NK-92 (cell line): ENCODE results near the gene SHPK.

Experiments
- DNase-seq: peaks from one replicate; lab custom pipeline; 2025; ENCODE audit not compliant: unreplicated experiment; lab: John Stamatoyannopoulos, UW

The SHPK gene

DNA sequence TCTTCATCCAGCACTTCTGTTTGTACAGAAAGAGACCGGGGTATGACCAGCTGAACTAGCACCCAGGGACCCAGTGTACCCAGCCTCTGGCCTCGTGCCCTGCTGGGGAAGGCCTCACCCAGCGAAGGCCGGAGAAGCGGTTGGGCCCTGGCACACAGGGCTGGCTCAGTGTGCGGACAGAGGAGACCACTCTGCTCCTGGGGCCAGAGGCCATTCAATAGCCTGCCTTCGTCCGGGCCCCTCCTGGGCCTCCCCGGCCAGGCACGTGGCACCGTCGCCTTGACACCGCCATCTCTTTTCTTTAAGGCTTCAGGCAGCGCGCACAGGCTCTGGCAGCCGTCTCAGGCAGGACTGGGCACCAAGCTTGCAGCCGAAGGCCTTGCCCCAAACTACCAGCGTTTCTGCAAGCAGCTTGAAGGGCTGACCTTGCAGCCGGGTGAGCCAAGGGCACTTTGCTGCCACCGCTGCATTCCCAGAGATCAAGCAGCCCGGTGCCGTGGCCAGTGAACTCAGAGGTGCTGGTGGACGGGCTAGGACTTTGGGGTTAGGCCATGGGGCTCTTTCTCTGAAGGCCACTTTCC is 24.4 kb upstream of the SHPK start:
- no peak for DNase-seq

- no peak for DNase-seq
These were observed 23.6 kb upstream of the SHPK start for GRCh38 chr17:3659541-3660111.

DNA sequence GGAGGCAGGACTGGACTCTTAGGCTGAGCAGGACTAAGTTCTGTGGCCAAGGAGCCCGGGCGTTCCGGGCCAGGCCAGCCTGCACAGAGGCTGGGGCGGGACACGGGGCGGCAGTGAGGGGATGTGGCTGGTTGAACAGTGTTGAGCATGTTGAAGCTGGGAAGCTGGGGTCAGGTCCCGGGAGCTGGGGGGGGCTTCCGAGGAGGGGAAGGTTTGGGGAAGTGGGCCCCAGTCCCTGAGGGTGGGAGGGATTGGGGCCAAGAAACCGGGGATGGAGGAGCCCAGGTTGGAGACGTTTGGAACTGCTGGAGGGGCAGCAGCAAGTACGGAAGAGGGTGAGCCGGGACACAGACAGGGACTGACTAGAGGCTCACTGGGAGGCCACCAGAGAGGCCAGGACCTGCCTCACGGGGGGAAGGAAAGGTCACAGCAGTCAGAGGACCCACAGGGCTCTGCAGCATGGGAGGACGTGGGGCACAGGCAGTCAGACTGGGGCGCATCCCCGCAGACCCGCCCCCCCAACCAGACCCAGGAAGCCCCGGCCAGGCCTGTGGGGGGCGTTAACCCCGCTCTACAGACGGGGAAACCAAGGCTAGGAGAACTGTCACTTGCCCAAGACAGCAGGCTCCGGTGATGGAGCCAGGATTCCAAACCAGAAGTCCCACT is 22.9 kb upstream of the SHPK start:
- no peak for DNase-seq

GRCh38 chr17:3657874-3658783 is 22.1 kb upstream of the SHPK start:
- no peak for DNase-seq

DNA sequence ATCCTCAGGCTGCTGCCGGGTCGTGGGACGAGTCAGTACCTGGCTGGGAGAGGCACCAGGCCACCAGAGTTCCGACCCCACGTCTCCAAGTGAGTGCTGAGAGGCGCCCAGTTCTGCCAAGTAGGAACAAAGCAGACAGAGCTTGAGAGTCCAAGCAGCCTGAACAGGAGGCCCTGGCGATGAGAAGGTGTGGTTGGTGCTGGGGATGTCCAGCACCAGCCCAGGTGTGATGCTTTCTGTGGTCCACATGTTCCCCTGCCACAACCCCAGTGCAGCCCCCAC is 21.5 kb upstream of the SHPK start:
- DNase-seq = no peak

- DNase-seq = no peak
These were observed 20.9 kb upstream of the SHPK start for GRCh38 chr17:3656755-3657587.

GRCh38 chr17:3656353-3656752 is 20.3 kb upstream of the SHPK start:
- DNase-seq = no peak

GRCh38 chr17:3655766-3656165 is 19.7 kb upstream of the SHPK start:
- no peak for DNase-seq

DNA sequence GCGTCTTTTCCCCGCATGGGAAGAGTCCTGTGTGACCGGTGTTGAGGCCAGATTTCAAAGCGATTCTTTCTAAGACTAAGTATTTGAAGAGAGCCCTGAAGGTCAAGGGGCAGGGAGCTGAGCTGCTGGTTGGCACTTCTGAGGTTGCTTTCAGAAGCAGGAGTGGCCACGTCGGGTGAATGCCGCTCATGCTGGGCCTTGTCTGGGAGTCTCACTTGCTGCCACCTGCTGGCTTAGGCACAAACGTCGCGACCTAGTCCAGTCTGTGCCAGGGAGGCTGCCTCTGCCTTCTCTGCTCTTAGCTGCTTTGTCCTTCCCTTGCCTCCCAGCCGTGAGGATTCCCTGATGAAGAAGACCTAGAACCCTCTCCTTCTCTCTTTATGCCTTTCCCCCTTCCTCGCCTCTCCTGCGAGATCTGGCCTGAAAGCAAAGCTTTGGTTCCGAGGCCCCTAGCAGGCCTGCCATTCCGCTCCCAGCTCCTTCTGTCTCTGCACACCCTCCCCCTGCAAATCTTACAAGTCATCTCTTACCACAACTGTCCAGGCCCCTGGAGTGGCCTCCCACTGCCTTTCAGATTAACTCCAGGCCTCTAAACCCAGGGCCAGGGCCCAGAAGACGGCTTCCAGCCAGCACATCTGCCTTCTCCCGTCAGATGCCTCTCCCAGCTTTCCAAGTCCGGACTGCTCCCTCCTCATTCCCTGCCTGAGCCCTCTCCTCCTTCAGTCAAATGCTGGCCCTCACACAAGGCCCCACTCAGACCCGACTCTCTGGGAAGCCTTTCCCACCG is 11.9 kb upstream of the SHPK start:
- DNase-seq = no peak

- DNase-seq = no peak
These were observed 11.2 kb upstream of the SHPK start for GRCh38 chr17:3647251-3647650.

DNA sequence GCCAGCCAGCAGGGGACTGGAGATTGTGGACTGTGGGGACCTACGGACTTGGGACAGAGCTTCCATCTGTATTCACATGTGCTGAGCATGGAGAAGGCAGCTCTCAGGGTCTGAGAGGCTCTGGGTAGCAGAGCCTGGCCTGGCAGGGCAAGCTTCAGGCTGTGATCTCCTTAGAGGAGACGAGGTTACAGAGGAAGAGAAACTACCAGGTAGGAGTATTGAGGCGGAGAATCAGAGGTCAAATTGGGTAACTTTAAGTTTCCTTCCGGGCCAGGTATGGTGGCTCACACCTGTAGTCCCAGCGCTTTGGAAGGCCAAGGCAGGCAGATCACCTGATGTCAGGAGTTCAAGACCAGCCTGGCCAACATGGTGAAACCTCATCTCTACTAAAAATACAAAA is 9.3 kb upstream of the SHPK start:
- DNase-seq = no peak

DNA sequence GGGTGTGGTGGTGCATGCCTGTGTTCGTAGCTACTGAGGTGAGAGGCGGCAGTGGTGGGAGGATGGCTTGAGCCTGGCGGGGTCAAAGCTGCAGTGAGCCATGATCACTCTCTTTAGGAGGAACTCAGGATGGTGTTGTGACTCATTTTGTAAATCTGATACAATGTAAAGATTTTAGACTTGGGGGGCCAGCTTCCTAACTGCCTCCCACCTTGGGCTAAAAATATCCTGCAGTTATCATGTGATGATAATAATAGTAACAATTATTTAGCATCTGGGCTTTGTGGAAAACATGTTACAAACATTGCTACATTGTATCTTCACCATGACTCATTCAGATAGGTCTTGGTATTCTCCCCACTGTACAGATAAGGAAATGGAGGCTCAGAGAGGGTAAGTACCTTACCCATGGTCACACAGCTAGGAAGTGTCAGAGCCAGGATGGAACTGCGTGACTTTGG is 7.9 kb upstream of the SHPK start:
- no peak for DNase-seq

DNA sequence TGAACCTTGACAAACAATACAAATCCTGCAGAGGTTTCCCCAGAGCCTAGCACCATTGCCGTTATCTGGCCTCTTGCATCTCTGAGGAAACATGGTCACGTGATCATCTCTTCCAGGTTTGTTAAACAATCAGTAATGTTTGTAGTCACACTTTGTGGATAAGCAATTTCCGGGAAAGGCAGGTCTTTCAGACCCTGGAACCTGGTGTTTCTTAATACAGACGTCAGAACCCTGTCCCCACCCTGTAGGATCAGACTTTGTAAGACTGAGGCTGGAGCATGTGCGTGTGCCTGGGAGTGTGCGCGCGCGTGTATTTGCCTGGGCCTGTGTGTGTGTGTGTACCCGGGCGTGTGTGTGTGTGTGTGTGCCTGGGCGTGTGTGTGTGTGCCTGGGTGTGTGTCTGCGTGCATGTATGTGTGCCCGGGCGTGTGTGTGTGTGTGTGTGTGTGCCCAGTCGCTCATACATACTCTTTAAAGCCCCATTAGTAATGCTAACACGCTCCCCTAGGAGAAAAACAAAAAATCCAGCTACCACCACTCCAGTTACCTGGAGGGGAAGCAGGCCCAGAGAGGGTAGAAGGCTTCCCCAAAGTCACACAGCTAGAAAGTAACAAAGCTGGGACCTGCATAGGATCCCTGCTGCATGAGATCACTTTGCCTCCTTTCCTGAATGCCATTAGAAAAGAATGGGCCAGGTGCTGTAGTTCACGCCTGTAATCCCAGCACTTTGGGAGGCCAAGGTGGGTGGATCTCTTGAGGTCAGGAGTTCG is 5.9 kb upstream of the SHPK start:
- no peak for DNase-seq

- DNase-seq = no peak
These were observed 5.0 kb upstream of the SHPK start for GRCh38 chr17:3641014-3641413.

DNA sequence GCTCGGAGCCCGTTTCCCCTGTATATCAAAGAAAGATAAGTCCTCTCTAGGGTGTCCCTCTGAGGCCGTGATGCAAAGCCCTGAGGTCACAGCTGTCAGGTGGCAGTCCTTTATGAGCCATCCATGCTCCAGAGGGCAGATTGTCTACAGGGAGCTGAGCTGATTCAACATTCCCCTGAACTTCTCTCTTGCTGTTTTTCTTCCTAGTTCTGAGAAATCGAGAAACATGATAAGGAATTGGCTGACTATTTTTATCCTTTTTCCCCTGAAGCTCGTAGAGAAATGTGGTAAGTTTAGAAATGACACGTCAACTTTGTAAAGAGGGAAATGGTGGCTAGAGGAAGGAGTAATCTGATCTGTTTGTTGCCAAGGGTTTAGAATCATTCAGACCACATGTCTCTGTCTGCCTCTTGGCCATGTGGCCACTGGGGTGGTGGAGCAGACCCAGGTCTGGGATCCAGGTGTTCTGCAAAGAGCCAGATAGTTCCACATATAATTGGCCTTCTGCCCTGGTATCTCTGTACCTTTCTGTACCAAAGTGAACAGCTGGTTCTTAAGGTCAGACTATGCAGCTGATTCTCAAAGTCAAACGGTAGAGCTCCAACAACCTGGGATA is 4.0 kb upstream of the SHPK start:
- DNase-seq = no peak

DNA sequence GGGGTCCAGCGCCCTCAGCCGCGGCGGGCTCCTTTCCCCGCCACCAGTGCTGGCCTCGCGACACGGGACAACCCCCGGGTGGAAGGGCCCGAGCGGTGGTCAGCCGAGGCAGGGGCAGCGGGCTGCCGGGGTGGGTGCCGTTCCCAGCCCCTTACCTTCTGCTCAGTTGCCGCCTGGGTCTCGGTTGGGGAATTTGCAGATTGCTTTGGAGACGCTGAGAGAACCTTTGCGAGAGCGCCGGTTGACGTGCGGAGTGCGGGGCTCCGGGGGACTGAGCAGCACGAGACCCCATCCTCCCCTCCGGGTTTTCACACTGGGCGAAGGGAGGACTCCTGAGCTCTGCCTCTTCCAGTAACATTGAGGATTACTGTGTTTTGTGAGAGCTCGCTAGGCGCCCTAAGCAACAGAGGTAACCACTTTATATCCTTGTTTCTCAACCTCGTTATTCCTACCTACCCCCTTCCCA is 891 bp upstream of the SHPK start:
- DNase-seq = no peak

GRCh38 chr17:3635474-3636153 is 436 bp downstream of the SHPK start:
- no peak for DNase-seq

GRCh38 chr17:3632287-3632686 is 3.8 kb downstream of the SHPK start:
- no peak for DNase-seq
